Thoracic aorta endothelial cell (primary cell): ENCODE data around the gene RFC3. TPM values are rescaled to one million over a fixed set of nuclear protein-coding genes. Genes with fewer than 3 reads are reported as not detected.

Experiments
- small RNA-seq: library from RNA; depleted of rRNA; stranded (forward); fragments of <200 nt; gene quantifications from one replicate; pipeline ENCODE3, GENCODE V24; 2012
- total RNA-seq: library from RNA; depleted of rRNA; stranded (reverse); fragments of >200 nt; gene quantifications from 2 replicates; pipeline ENCODE4 v1.2.3, GENCODE V29; 2012

The RFC3 gene
- 41.5 and 50.0 TPM in 2 replicates for total RNA-seq

GRCh38 chr13:33817901-33818706 is at the start of gene RFC3:
TSS of gene RFC3 (plus strand) at chr13:33818149. CDS start at chr13:33818179, 30 bp downstream.

Small RNA genes lying within 50 kb of the gene (small RNA-seq; reads per million reads assigned to genes)
- gene RNU5A-4P: not detected
